DND-41 (cell line): ENCODE measurements around the gene MACROD2.

Experiments used
- ATAC-seq: fragments of 200-7000 bp; cut with Tn5 transposase; 3 replicates; pipeline ENCODE4 v1.9.1; 2021; ENCODE audit warnings: low read depth; ENCODE audit not compliant: insufficient read depth
- DNase-seq: peaks from one replicate; pipeline ENCODE4 v3.0.0-alpha.2; 2020
- H2AFZ ChIP-seq: 2 replicates; pipeline ENCODE4 v1.6.0; 2012; ENCODE audit warnings: low read depth, low read length
- H3K27ac ChIP-seq: 2 replicates; pipeline ENCODE4 v1.5.1; 2012; ENCODE audit warnings: low read length, inconsistent platforms
- H3K27me3 ChIP-seq: fragments of 200-600 bp; sonication (generic); 2 replicates; pipeline ENCODE4 v1.6.0; 2012; ENCODE audit warnings: low read length, mild to moderate bottlenecking, inconsistent platforms; ENCODE audit not compliant: insufficient read depth, poor library complexity
- H3K36me3 ChIP-seq: 2 replicates; pipeline ENCODE4 v1.5.1; 2012; ENCODE audit warnings: low read length, inconsistent platforms; ENCODE audit not compliant: insufficient read depth
- H3K4me1 ChIP-seq: 2 replicates; pipeline ENCODE4 v1.5.1; 2012; ENCODE audit warnings: mild to moderate bottlenecking, low read length; ENCODE audit not compliant: insufficient read depth
- H3K4me2 ChIP-seq: 2 replicates; pipeline ENCODE4 v1.6.0; 2012; ENCODE audit warnings: mild to moderate bottlenecking, moderate library complexity, low read length, inconsistent platforms; ENCODE audit not compliant: insufficient read depth
- H3K4me3 ChIP-seq, 2 experiments: fragments of 200-600 bp in 1 of 2; shearing (Covaris generic) in 1 of 2; 2 replicates each; pipeline ENCODE4 v1.5.1; 2012 to 2016; ENCODE audit warnings: inconsistent platforms in 2 of 2, low read length in 2 of 2, mild to moderate bottlenecking in 2 of 2, low read depth in 1 of 2, moderate library complexity in 1 of 2
- H3K79me2 ChIP-seq: 2 replicates; pipeline ENCODE4 v1.6.0; 2012; ENCODE audit warnings: low read length, inconsistent platforms; ENCODE audit not compliant: insufficient read depth
- H3K9ac ChIP-seq: 2 replicates; pipeline ENCODE4 v1.6.0; 2012; ENCODE audit warnings: low read depth, mild to moderate bottlenecking, inconsistent platforms, low read length, moderate library complexity
- H3K9me3 ChIP-seq: 2 replicates; pipeline ENCODE4 v1.5.1; 2012; ENCODE audit warnings: low read length, moderate library complexity, mild to moderate bottlenecking, inconsistent platforms; ENCODE audit not compliant: insufficient read depth, severe bottlenecking
- H4K20me1 ChIP-seq: 2 replicates; pipeline ENCODE4 v1.6.0; 2012; ENCODE audit warnings: low read length; ENCODE audit not compliant: insufficient read depth
- CTCF ChIP-seq: IDR thresholded peaks from 2 replicates; pipeline ENCODE4 v1.5.1; 2012; ENCODE audit warnings: borderline replicate concordance, low read length, moderate library complexity, mild to moderate bottlenecking; ENCODE audit not compliant: poor library complexity, severe bottlenecking; ENCODE audit errors: extremely low read depth
- EZH2 ChIP-seq: IDR thresholded peaks from 3 replicates; pipeline ENCODE4 v1.6.1; 2012; ENCODE audit warnings: borderline replicate concordance, low read depth, mild to moderate bottlenecking, moderate library complexity, low read length, inconsistent platforms; ENCODE audit not compliant: severe bottlenecking

MACROD2 gene

GRCh38 chr20:14000917-14001316 lies 5.6 kb downstream of the MACROD2 start:
- ATAC-seq = no peak
- no peaks in the 10 kb centered on the region for H4K20me1 ChIP-seq
- H3K4me2 ChIP-seq = no peak overlapping the region
- DNase-seq = no peak
- no peaks in the 10 kb centered on the region for H3K4me1 ChIP-seq
- no peaks in the 10 kb centered on the region for H3K27me3 ChIP-seq
- H3K9ac ChIP-seq = no peak overlapping the region
- H3K4me3 ChIP-seq = no peak overlapping the region
- H3K79me2 ChIP-seq = no peaks in the 10 kb centered on the region
- H3K27ac ChIP-seq = no peak overlapping the region
- TF ChIP-seq CTCF (no peak), EZH2 (no peak)
- no peaks in the 10 kb centered on the region for H3K36me3 ChIP-seq
- no peaks in the 10 kb centered on the region for H3K9me3 ChIP-seq
- H2AFZ ChIP-seq = no peak overlapping the region

- H3K4me3 ChIP-seq = no peak overlapping the region
- no peak for DNase-seq
- no peaks in the 10 kb centered on the region for H3K9me3 ChIP-seq
- H3K27me3 ChIP-seq = no peaks in the 10 kb centered on the region
- no peaks in the 10 kb centered on the region for H3K4me1 ChIP-seq
- H2AFZ ChIP-seq = no peak overlapping the region
- no peak for ATAC-seq
- no peak for TF ChIP-seq EZH2
- no peak for TF ChIP-seq CTCF
- H3K36me3 ChIP-seq = no peaks in the 10 kb centered on the region
- H3K4me2 ChIP-seq = no peak overlapping the region
- H3K9ac ChIP-seq = no peak overlapping the region
- no peak overlapping the region for H3K27ac ChIP-seq
- no peaks in the 10 kb centered on the region for H3K79me2 ChIP-seq
- no peaks in the 10 kb centered on the region for H4K20me1 ChIP-seq
These were observed 10.7 kb downstream of the MACROD2 start for GRCh38 chr20:14005996-14006395.

GRCh38 chr20:14009208-14009607 lies 13.9 kb downstream of the MACROD2 start:
- no peak overlapping the region for H3K9ac ChIP-seq
- H3K4me1 ChIP-seq = no peaks in the 10 kb centered on the region
- H3K27ac ChIP-seq = no peak overlapping the region
- TF ChIP-seq CTCF = no peak
- no peak for TF ChIP-seq EZH2
- no peaks in the 10 kb centered on the region for H3K36me3 ChIP-seq
- H3K27me3 ChIP-seq = no peaks in the 10 kb centered on the region
- H3K9me3 ChIP-seq = no peaks in the 10 kb centered on the region
- H3K4me2 ChIP-seq = no peak overlapping the region
- no peaks in the 10 kb centered on the region for H3K79me2 ChIP-seq
- no peak for ATAC-seq
- H3K4me3 ChIP-seq = no peak overlapping the region
- no peak for DNase-seq
- H4K20me1 ChIP-seq = no peaks in the 10 kb centered on the region
- no peak overlapping the region for H2AFZ ChIP-seq

GRCh38 chr20:14012671-14013070 lies 17.4 kb downstream of the MACROD2 start:
- H3K9ac ChIP-seq = no peak overlapping the region
- no peaks in the 10 kb centered on the region for H4K20me1 ChIP-seq
- no peak overlapping the region for H2AFZ ChIP-seq
- TF ChIP-seq CTCF (no peak), EZH2 (no peak)
- H3K4me1 ChIP-seq = no peaks in the 10 kb centered on the region
- no peaks in the 10 kb centered on the region for H3K36me3 ChIP-seq
- ATAC-seq (no peak), DNase-seq (no peak)
- H3K27ac ChIP-seq = no peak overlapping the region
- H3K79me2 ChIP-seq = no peaks in the 10 kb centered on the region
- no peak overlapping the region for H3K4me3 ChIP-seq
- H3K27me3 ChIP-seq = no peaks in the 10 kb centered on the region
- no peak overlapping the region for H3K4me2 ChIP-seq
- H3K9me3 ChIP-seq = no peaks in the 10 kb centered on the region
